Ishikawa (cell line): ENCODE results near the gene CELSR2.
A peak's percentile ranks its signal among the peaks of the same experiment; 100 is the strongest.

Experiments used
- CEBPB ChIP-seq: IDR thresholded peaks from 2 replicates; pipeline ENCODE4 v1.6.1; 2012
- CREB1 ChIP-seq: IDR thresholded peaks from 2 replicates; pipeline ENCODE4 v1.6.1; 2012; ENCODE audit warnings: low read depth
- EGR1 ChIP-seq: IDR thresholded peaks from 2 replicates; pipeline ENCODE4 v1.6.1; 2012
- EP300 ChIP-seq: IDR thresholded peaks from 2 replicates; pipeline ENCODE4 v1.6.1; 2012; ENCODE audit warnings: borderline replicate concordance
- FOXM1 ChIP-seq: IDR thresholded peaks from 2 replicates; pipeline ENCODE4 v1.6.1; 2012; ENCODE audit warnings: low read depth, borderline replicate concordance
- NFIC ChIP-seq: IDR thresholded peaks from 2 replicates; pipeline ENCODE4 v1.6.1; 2012
- RAD21 ChIP-seq: IDR thresholded peaks from 2 replicates; pipeline ENCODE4 v1.6.1; 2012; ENCODE audit warnings: low read depth
- TAF1 ChIP-seq: IDR thresholded peaks from 2 replicates; pipeline ENCODE4 v1.6.1; 2012; ENCODE audit warnings: low read depth, mild to moderate bottlenecking
- TCF12 ChIP-seq: IDR thresholded peaks from 2 replicates; pipeline ENCODE4 v1.6.1; 2012; ENCODE audit warnings: low read depth
- TEAD4 ChIP-seq: IDR thresholded peaks from 2 replicates; pipeline ENCODE4 v1.6.1; 2012
- YY1 ChIP-seq: IDR thresholded peaks from 2 replicates; pipeline ENCODE4 v1.6.1; 2012; ENCODE audit warnings: low read depth
- ZBTB7A ChIP-seq: IDR thresholded peaks from 2 replicates; pipeline ENCODE4 v1.6.1; 2012; ENCODE audit warnings: low read depth
- TF ChIP-seq, protein P1 (sequence below): IDR thresholded peaks from 2 replicates; pipeline ENCODE4 v1.6.1; 2012; ENCODE audit warnings: low read depth, mild to moderate bottlenecking
- TF ChIP-seq, protein P2 (sequence below): IDR thresholded peaks from 2 replicates; pipeline ENCODE4 v1.6.1; 2012
- TF ChIP-seq, protein P3 (sequence below): IDR thresholded peaks from 2 replicates; pipeline ENCODE4 v1.6.1; 2012

CELSR2 gene

DNA sequence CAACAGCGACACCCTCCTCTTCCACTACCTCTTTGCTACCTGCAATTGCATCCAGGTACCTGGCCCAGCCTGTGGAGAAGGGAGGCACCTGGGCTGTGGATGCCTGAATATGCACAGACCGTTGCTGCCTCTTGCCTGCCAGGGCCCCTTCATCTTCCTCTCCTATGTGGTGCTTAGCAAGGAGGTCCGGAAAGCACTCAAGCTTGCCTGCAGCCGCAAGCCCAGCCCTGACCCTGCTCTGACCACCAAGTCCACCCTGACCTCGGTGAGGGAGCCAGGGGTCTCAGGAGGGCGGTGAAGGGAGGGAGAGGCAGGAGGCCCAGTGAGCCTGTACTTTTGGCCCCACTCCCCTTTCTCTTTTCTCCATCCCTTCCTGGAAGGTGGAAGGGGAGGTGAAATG lies 22.1 kb downstream of the CELSR2 start:
- TF ChIP-seq, protein P1, sequence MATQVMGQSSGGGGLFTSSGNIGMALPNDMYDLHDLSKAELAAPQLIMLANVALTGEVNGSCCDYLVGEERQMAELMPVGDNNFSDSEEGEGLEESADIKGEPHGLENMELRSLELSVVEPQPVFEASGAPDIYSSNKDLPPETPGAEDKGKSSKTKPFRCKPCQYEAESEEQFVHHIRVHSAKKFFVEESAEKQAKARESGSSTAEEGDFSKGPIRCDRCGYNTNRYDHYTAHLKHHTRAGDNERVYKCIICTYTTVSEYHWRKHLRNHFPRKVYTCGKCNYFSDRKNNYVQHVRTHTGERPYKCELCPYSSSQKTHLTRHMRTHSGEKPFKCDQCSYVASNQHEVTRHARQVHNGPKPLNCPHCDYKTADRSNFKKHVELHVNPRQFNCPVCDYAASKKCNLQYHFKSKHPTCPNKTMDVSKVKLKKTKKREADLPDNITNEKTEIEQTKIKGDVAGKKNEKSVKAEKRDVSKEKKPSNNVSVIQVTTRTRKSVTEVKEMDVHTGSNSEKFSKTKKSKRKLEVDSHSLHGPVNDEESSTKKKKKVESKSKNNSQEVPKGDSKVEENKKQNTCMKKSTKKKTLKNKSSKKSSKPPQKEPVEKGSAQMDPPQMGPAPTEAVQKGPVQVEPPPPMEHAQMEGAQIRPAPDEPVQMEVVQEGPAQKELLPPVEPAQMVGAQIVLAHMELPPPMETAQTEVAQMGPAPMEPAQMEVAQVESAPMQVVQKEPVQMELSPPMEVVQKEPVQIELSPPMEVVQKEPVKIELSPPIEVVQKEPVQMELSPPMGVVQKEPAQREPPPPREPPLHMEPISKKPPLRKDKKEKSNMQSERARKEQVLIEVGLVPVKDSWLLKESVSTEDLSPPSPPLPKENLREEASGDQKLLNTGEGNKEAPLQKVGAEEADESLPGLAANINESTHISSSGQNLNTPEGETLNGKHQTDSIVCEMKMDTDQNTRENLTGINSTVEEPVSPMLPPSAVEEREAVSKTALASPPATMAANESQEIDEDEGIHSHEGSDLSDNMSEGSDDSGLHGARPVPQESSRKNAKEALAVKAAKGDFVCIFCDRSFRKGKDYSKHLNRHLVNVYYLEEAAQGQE: no peak
- TF ChIP-seq CREB1: no peak
- no peak for TF ChIP-seq EGR1
- TF ChIP-seq TCF12: no peak
- no peak for TF ChIP-seq CEBPB
- no peak for TF ChIP-seq RAD21
- TF ChIP-seq EP300: no peak
- TF ChIP-seq YY1: no peak
- TF ChIP-seq TEAD4: no peak
- no peak for TF ChIP-seq ZBTB7A
- TF ChIP-seq, protein P2, sequence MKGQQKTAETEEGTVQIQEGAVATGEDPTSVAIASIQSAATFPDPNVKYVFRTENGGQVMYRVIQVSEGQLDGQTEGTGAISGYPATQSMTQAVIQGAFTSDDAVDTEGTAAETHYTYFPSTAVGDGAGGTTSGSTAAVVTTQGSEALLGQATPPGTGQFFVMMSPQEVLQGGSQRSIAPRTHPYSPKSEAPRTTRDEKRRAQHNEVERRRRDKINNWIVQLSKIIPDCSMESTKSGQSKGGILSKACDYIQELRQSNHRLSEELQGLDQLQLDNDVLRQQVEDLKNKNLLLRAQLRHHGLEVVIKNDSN: no peak
- TF ChIP-seq, protein P3, sequence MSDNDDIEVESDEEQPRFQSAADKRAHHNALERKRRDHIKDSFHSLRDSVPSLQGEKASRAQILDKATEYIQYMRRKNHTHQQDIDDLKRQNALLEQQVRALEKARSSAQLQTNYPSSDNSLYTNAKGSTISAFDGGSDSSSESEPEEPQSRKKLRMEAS: no peak
- no peak for TF ChIP-seq NFIC
- no peak for TF ChIP-seq TAF1
- no peak for TF ChIP-seq FOXM1

DNA sequence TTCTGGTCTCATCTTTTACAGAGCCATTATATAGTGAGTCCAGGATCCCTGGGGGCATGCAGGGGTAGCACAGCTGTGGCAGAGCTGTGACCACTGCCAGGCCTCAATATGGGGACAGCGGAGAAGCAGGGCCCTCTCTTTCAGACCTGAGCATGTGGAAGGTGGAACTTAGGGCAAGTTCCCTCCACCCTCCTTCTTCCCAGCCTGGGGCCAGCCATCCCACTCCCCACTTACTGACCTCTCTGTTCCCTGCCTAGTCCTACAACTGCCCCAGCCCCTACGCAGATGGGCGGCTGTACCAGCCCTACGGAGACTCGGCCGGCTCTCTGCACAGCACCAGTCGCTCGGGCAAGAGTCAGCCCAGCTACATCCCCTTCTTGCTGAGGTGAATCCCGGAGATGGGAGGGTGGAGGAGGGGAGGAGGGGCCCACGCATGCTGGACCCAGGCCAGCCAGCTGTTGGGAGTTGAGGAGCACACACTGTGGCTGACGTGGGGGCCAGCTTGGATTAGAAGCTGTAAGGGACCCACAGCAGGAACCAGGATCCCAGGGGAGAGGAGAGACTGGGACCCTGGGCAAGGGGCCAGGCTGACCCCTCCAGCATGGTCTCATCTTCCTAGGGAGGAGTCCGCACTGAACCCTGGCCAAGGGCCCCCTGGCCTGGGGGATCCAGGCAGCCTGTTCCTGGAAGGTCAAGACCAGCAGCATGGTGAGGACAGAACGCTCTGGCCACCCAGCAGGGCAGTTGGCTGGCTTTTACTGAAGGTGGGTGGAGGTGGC lies 22.9 kb downstream of the CELSR2 start:
- TF ChIP-seq TCF12 (no peak), EP300 (no peak), CEBPB (no peak), FOXM1 (no peak), CREB1 (no peak), NFIC (no peak)

DNA sequence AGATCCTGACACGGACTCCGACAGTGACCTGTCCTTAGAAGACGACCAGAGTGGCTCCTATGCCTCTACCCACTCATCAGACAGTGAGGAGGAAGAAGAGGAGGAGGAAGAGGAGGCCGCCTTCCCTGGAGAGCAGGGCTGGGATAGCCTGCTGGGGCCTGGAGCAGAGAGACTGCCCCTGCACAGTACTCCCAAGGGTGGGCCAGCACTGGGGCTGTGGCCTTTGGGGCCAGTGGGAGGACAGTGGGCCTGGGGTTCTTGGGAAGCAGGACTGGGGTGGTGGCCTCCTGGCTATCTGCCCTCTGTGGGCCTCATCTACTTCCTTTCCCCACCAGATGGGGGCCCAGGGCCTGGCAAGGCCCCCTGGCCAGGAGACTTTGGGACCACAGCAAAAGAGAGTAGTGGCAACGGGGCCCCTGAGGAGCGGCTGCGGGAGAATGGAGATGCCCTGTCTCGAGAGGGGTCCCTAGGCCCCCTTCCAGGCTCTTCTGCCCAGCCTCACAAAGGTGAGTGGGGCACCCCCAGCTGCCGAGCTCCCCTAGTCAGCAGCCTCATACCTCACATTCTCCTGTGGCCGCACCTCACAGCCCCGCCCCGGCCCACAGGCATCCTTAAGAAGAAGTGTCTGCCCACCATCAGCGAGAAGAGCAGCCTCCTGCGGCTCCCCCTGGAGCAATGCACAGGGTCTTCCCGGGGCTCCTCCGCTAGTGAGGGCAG lies 23.6 kb downstream of the CELSR2 start:
- peak; percentile 28; the same call in 1 of the 2 replicates for TF ChIP-seq TEAD4
- TF ChIP-seq FOXM1: no peak
- no peak for TF ChIP-seq CEBPB

DNA sequence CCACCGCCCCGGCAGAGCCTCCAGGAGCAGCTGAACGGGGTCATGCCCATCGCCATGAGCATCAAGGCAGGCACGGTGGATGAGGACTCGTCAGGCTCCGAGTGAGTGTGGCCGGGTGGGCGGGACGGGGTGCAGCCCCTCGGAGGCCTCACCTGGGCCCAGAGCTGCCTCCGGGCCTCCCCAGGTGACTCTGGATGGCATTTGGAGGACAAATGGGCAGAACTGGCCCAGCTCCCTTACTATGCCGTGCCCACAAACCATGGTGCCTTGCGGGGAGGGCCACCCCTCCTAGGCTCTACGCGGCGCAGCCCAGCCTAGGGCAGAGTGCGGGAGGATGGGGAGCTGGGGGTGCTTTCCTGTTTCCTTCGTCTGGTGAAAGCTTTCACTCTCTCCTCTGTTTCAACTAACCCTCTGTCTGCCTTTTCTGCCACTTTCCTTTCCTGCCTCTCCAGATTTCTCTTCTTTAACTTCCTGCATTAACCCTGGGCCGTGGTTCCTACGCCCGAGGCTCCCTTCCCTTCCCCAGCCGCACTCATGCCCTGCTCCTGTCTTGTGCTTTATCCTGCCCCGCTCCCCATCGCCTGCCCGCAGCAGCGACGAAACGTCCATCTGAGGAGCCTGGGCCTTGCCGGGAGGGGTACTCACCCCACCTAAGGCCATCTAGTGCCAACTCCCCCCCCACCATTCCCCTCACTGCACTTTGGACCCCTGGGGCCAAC lies 24.4 kb downstream of the CELSR2 start:
- no peak for TF ChIP-seq EP300
- no peak for TF ChIP-seq FOXM1
- TF ChIP-seq TAF1: no peak
- no peak for TF ChIP-seq CEBPB
- no peak for TF ChIP-seq YY1
- TF ChIP-seq NFIC: no peak
- TF ChIP-seq TEAD4: no peak
- TF ChIP-seq ZBTB7A: no peak
- TF ChIP-seq TCF12: no peak
- TF ChIP-seq, protein P3: no peak
- TF ChIP-seq RAD21: no peak
- TF ChIP-seq, protein P1: no peak
- TF ChIP-seq, protein P2: no peak
- no peak for TF ChIP-seq EGR1
